HAP-1 (cell line): ENCODE measurements around the gene LYRM7.
A peak's percentile ranks its signal among the peaks of the same experiment; 100 is the strongest.
"Not testable (repeated sequence)": the region's sequence is repeated elsewhere in the genome, so short reads cannot be mapped to it uniquely, and the experiment has no call there.

Experiments used
- DNase-seq, 2 experiments: peaks; one replicate each; pipeline ENCODE4 v3.0.0-alpha.2; 2016 to 2020; ENCODE audit warnings: low spot score in 2 of 2
- H3K27me3 ChIP-seq: fragments of 250-450 bp; sonication (Bioruptor Pico); 2 replicates; pipeline ENCODE4 v1.5.1; 2020; ENCODE audit warnings: low read depth, mild to moderate bottlenecking, moderate library complexity
- H3K36me3 ChIP-seq: fragments of 250-450 bp; sonication (Bioruptor Pico); replicated peaks from 2 replicates; pipeline ENCODE4 v1.5.1; 2020; ENCODE audit warnings: mild to moderate bottlenecking
- H3K4me1 ChIP-seq: fragments of 250-450 bp; sonication (Bioruptor Pico); 2 replicates; pipeline ENCODE4 v1.5.1; 2020; ENCODE audit warnings: mild to moderate bottlenecking
- H3K4me3 ChIP-seq: fragments of 250-450 bp; sonication (Bioruptor Pico); 2 replicates; pipeline ENCODE4 v1.5.1; 2020; ENCODE audit warnings: mild to moderate bottlenecking, moderate library complexity
- H3K9me3 ChIP-seq: fragments of 250-450 bp; sonication (Bioruptor Pico); 2 replicates; pipeline ENCODE4 v1.5.1; 2020; ENCODE audit warnings: mild to moderate bottlenecking, moderate library complexity
- in situ Hi-C: fragments of 300-500 bp; cut with MboI; formaldehyde crosslinking; loops from 3 replicates; pipeline ENCODE4 v1.14.3; 2020; ENCODE audit warnings: low sequenced_read_pairs, inconsistent platforms, mixed read lengths

LYRM7 gene

DNA sequence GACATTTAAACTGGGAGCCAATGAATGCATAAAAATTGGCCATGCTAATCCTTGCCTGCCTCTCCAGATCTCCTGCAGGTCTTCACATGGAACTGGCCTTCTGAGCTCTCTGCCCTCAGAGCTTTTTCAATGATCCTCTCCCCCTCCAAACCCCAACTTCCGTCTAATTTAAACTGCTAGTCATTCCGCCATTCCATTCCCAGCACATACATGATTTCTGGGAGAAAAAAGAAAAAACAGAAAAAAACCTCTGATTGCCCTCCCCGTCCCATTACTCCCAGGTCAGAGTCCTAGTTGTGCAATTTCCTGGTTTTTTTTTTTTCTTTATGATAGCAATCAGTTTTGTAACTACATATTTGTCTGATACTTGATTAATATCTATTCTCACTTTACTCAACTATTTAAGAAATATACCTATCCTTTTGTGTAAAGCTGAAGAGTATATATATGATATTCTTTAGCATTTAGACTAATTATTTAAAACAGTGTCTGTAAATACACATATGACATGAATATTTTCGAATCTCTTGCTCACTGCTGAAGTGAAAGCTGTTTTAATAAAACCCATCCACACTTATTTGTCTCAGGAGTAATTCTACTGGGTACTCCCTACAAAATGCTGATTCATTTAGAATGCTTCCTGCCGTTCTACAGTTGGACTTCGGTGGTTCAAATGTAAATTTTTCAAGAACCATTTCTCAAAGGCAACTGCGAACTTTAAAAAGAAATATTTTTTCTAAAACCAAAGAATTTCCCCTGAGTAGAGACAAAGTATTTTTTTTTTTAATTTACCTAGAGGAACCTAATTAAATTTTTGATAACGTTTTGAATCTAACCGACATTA is 7.2 kb upstream of the LYRM7 start:
- peak; percentile 19 to 24 for DNase-seq
- in situ Hi-C loops: loop anchor here (25.0 kb wide), 1 partner anchor 224 kb away; no protein-coding TSS in a partner anchor

GRCh38 chr5:131164191-131165118 is 6.3 kb upstream of the LYRM7 start:
- H3K36me3 ChIP-seq: peaks cover 35% of the 10 kb centered on the region
- DNase-seq: peak; percentile 42 to 72
- H3K4me1 ChIP-seq: peaks cover 5% of the 10 kb centered on the region
- H3K9me3 ChIP-seq: no peaks in the 10 kb centered on the region
- in situ Hi-C loops: loop anchor here (25.0 kb wide), 1 partner anchor 223 kb away; no protein-coding TSS in a partner anchor
- peak overlapping the region; percentile 71 for H3K4me3 ChIP-seq
- no peaks in the 10 kb centered on the region for H3K27me3 ChIP-seq

More for the DNA sequence above, 7.2 kb upstream of the LYRM7 start:
- H3K27me3 ChIP-seq: no peaks in the 10 kb centered on the region
- H3K4me3 ChIP-seq: peak overlapping the region; percentile 71
- H3K9me3 ChIP-seq: no peaks in the 10 kb centered on the region
- peaks cover 5% of the 10 kb centered on the region for H3K4me1 ChIP-seq
- H3K36me3 ChIP-seq: peaks cover 45% of the 10 kb centered on the region

- in situ Hi-C loops: loop anchor here (25.0 kb wide), 1 partner anchor 222 kb away; no protein-coding TSS in a partner anchor
- peaks cover 28% of the 10 kb centered on the region for H3K36me3 ChIP-seq
- no peaks in the 10 kb centered on the region for H3K9me3 ChIP-seq
- DNase-seq: peak; percentile 86 to 96
- H3K27me3 ChIP-seq: no peaks in the 10 kb centered on the region
- peaks cover 8% of the 10 kb centered on the region for H3K4me1 ChIP-seq
- H3K4me3 ChIP-seq: peak within 1 kb of the TSS; percentile 71
These were observed 5.5 kb upstream of the LYRM7 start, which contains the start of gene HINT1 for GRCh38 chr5:131165119-131165727. HINT1 (minus strand) TSS chr5:131165256; CDS start chr5:131165205, 51 bp downstream.

DNA sequence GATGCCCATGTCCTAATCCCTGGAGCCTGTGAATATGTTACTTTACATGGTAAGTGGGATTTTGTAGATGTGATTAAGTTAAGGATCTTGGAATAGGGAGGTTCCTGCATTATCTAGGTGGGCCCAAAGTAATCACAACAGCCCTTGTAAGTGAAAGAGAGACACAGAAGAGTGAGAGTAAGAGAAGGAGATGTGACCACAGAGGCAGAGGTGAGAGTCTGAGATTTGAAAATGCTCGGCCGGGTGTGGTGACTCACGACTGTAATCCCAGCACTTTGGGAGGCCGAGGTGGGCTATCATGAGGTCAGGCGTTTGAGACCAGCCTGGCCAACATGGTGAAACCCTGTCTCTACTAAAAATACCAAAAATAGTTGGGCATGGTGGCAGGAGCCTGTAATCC is 3.1 kb upstream of the LYRM7 start:
- no peak for DNase-seq
- no peak overlapping the region for H3K4me3 ChIP-seq
- H3K9me3 ChIP-seq: no peaks in the 10 kb centered on the region
- H3K27me3 ChIP-seq: no peaks in the 10 kb centered on the region
- in situ Hi-C loops: loop anchor here (25.0 kb wide), 1 partner anchor 220 kb away; no protein-coding TSS in a partner anchor
- peaks cover 4% of the 10 kb centered on the region for H3K36me3 ChIP-seq
- H3K4me1 ChIP-seq: peaks cover 12% of the 10 kb centered on the region

DNA sequence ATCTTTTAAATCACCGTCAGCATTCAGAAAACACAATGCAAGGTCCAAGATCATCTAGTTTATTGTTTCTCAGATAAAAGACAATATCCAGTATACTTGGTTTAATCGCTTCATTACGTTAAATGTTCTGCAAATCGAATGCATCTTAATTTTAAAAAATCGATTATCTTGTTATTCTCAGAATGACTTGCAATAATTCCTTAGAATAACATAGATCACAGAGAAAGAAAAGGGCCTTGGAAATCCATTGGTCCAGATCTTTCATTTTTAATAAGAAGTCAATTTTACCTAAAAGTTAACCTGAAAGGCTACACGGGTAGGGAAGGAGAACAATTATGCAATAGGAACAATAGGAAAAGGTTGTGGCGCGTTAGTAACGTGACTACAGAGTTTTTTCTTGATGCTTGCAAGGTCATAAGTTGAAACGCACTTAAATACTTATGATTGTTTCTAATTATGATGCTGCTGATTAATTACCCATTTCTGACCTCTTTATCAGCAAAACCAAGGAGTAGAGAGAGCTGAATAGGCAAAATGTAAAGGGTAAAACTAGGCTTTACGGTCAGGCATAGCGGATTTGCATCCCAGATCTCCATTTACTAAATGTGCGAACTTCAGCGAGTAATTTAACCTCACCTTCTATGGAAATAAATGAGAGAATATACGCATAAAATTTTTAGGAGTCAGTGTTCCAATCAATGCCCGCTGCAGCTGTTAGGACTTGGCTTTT is 769 bp upstream of the LYRM7 start:
- H3K27me3 ChIP-seq: no peaks in the 10 kb centered on the region
- peaks cover 12% of the 10 kb centered on the region for H3K4me1 ChIP-seq
- in situ Hi-C loops: loop anchor here (25.0 kb wide), 1 partner anchor 217 kb away; no protein-coding TSS in a partner anchor

GRCh38 chr5:131171276-131171810 is 599 bp downstream of the LYRM7 start:
- no peaks in the 10 kb centered on the region for H3K9me3 ChIP-seq
- peaks cover 7% of the 10 kb centered on the region for H3K4me1 ChIP-seq
- H3K27me3 ChIP-seq: no peaks in the 10 kb centered on the region
- DNase-seq: no peak
- peak overlapping the region; percentile 51 for H3K4me3 ChIP-seq
- in situ Hi-C loops: loop anchor here (25.0 kb wide), 1 partner anchor 216 kb away; no protein-coding TSS in a partner anchor
- no peaks in the 10 kb centered on the region for H3K36me3 ChIP-seq

More for the DNA sequence above, 769 bp upstream of the LYRM7 start:
- no peak for DNase-seq
- Histone ChIP-seq H3K4me3 (peak overlapping the region; percentile 51), H3K36me3 (no peaks in the 10 kb centered on the region), H3K9me3 (no peaks in the 10 kb centered on the region)

DNA sequence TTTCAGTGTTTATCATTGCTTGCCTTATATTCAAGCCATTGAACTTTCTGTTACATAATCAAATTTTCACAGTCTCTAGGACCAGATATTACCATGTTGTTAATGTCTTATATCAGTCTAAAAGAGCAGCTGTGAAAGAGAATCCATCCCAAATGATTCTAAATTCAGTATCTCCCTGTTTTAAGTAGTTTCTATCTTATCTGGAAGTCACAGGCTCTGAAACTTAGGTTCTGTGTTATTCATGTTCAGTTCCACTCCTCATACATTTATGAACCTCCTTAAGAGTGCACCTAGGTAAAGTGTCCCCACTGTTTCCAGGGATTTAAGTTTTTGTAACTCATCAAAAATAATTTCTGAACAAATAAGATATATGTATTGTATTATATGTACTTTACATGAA is 9.7 kb downstream of the LYRM7 start:
- H3K9me3 ChIP-seq: no peaks in the 10 kb centered on the region
- no peaks in the 10 kb centered on the region for H3K36me3 ChIP-seq
- in situ Hi-C loops: no loop called here
- H3K4me3 ChIP-seq: no peak overlapping the region
- DNase-seq: no peak
- H3K4me1 ChIP-seq: no peaks in the 10 kb centered on the region
- H3K27me3 ChIP-seq: no peaks in the 10 kb centered on the region

GRCh38 chr5:131182839-131183238 is 12.1 kb downstream of the LYRM7 start:
- Histone ChIP-seq H3K9me3 (no peaks in the 10 kb centered on the region), H3K4me3 (no peak overlapping the region), H3K4me1 (no peaks in the 10 kb centered on the region), H3K27me3 (no peaks in the 10 kb centered on the region), H3K36me3 (no peaks in the 10 kb centered on the region)
- in situ Hi-C loops: no loop called here
- no peak for DNase-seq

DNA sequence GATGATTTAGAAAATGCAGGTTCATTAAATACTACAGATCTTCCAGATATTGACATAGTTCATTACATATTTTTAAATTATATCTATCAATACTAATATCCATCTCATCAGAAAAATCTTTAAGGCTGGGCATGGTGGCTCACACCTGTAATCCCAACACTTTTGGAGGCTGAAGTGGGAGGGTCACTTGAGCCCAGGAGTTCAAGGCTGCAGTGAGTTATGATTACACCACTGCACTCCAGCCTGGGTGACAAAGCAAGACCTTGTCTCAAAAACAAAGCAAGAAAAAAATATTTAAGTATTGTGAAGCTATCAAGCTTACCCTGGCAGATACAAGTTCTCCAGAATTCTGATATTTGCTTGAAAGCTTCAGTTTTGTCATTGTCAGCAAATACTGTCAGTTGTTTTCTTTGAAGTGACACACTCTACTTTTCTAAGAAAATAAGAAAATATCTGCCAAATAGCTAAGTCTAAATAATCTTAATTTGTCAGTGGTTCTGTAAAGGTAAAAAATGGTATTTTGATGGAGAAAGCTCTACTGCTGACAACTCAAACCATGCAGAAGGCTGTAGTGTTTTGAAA is 14.9 kb downstream of the LYRM7 start:
- Histone ChIP-seq H3K9me3 (no peaks in the 10 kb centered on the region), H3K4me3 (no peak overlapping the region), H3K27me3 (no peaks in the 10 kb centered on the region), H3K36me3 (no peaks in the 10 kb centered on the region), H3K4me1 (no peaks in the 10 kb centered on the region)
- in situ Hi-C loops: no loop called here
- no peak for DNase-seq

DNA sequence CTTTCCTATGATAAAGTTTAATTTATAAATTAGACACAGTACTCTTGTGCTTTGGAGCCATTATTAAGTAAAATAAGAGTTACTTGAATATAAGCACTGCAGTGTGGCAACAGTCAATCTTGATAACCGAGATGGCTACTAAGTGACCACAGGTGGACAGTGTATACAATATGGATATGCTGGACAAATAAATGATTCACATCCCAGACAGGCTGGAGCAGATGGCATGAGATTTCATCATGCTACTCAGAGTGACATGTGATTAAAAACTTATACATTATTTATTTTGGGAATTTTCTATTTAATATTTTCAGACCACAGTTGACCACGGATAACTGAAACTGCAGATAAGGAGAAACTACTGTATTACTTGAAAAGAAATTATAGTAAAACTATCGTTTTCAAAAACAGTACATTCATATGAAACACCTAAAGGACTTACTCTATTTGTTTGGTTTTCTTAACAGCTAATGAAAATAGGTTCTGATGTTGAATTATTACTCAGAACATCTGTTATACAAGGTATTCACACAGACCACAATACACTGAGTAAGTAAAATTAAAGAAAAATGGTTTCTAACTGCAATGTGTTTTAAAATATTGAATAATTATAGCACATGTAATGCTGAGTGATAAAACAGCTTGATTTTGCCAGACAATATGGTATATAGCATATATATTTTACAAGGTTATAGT is 16.0 kb downstream of the LYRM7 start:
- DNase-seq: no peak
- no peaks in the 10 kb centered on the region for H3K36me3 ChIP-seq
- no peaks in the 10 kb centered on the region for H3K27me3 ChIP-seq
- no peaks in the 10 kb centered on the region for H3K4me1 ChIP-seq
- no peak overlapping the region for H3K4me3 ChIP-seq
- no peaks in the 10 kb centered on the region for H3K9me3 ChIP-seq
- in situ Hi-C loops: no loop called here

GRCh38 chr5:131193106-131193505 is 22.4 kb downstream of the LYRM7 start:
- Histone ChIP-seq H3K9me3 (no peaks in the 10 kb centered on the region), H3K27me3 (no peaks in the 10 kb centered on the region), H3K4me3 (no peak overlapping the region), H3K4me1 (peaks cover 6% of the 10 kb centered on the region), H3K36me3 (no peaks in the 10 kb centered on the region)
- in situ Hi-C loops: no loop called here
- DNase-seq: peak; percentile 52 to 81

DNA sequence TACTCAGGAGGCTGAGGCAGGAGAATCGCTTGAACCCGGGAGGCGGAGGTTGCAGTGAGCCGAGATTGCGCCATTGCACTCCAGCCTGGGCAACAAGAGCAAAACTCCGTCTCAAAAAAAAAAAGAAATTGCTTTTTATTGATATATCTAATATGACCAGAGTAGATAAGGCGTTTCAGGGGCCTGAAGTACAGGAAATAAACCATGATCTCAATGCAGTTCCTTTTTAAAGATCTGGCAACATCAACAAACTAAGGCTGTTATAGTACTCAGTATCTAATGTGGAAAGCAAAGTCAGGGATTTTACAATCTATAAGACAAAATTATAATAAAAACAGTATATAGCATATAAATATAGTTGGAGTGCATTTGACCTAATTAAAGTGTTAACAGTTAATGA is 23.2 kb downstream of the LYRM7 start:
- H3K27me3 ChIP-seq, DNase-seq, H3K4me1 ChIP-seq, in situ Hi-C loops, H3K36me3 ChIP-seq, H3K4me3 ChIP-seq, H3K9me3 ChIP-seq: not testable (repeated sequence)
